ENCODE measurements around the gene THAP8. TPM values are rescaled to one million over a fixed set of nuclear protein-coding genes. Genes with fewer than 3 reads are reported as not detected.
A peak's percentile ranks its signal among the peaks of the same experiment; 100 is the strongest.

The THAP8 gene
- total and polyA plus RNA-seq, 10 of the 15 experiments (the other 5 are each of a cell fraction or from before 2014, with no cell fraction given): 0.24 to 4.4 (median 2.6) TPM

- TF ChIP-seq, protein P1, sequence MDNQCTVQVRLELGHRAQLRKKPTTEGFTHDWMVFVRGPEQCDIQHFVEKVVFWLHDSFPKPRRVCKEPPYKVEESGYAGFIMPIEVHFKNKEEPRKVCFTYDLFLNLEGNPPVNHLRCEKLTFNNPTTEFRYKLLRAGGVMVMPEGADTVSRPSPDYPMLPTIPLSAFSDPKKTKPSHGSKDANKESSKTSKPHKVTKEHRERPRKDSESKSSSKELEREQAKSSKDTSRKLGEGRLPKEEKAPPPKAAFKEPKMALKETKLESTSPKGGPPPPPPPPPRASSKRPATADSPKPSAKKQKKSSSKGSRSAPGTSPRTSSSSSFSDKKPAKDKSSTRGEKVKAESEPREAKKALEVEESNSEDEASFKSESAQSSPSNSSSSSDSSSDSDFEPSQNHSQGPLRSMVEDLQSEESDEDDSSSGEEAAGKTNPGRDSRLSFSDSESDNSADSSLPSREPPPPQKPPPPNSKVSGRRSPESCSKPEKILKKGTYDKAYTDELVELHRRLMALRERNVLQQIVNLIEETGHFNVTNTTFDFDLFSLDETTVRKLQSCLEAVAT (IDR thresholded peaks at IDR 0.05): no peak
- TF ChIP-seq ETV6 (conservative IDR thresholded peaks at IDR 0.05 in 1 of 2, IDR thresholded peaks at IDR 0.05 in 1 of 2; ENCODE audit: borderline replicate concordance in 1 of 2, low read depth in 1 of 2) (no peak), NBN (IDR thresholded peaks at IDR 0.05) (0 out of 2 replicates have a peak, but pooled peaks have one; percentile 12), JUND (IDR thresholded peaks at IDR 0.05; ENCODE audit: low read depth, low read length) (no peak), DPF2 (IDR thresholded peaks at IDR 0.05) (peak; percentile 92), CREM (IDR thresholded peaks at IDR 0.05; ENCODE audit: low read depth) (peak; percentile 84), POLR2A (IDR thresholded peaks at IDR 0.05; ENCODE audit: low read depth, low read length) (peak; percentile 90)
- TF ChIP-seq, protein P2, sequence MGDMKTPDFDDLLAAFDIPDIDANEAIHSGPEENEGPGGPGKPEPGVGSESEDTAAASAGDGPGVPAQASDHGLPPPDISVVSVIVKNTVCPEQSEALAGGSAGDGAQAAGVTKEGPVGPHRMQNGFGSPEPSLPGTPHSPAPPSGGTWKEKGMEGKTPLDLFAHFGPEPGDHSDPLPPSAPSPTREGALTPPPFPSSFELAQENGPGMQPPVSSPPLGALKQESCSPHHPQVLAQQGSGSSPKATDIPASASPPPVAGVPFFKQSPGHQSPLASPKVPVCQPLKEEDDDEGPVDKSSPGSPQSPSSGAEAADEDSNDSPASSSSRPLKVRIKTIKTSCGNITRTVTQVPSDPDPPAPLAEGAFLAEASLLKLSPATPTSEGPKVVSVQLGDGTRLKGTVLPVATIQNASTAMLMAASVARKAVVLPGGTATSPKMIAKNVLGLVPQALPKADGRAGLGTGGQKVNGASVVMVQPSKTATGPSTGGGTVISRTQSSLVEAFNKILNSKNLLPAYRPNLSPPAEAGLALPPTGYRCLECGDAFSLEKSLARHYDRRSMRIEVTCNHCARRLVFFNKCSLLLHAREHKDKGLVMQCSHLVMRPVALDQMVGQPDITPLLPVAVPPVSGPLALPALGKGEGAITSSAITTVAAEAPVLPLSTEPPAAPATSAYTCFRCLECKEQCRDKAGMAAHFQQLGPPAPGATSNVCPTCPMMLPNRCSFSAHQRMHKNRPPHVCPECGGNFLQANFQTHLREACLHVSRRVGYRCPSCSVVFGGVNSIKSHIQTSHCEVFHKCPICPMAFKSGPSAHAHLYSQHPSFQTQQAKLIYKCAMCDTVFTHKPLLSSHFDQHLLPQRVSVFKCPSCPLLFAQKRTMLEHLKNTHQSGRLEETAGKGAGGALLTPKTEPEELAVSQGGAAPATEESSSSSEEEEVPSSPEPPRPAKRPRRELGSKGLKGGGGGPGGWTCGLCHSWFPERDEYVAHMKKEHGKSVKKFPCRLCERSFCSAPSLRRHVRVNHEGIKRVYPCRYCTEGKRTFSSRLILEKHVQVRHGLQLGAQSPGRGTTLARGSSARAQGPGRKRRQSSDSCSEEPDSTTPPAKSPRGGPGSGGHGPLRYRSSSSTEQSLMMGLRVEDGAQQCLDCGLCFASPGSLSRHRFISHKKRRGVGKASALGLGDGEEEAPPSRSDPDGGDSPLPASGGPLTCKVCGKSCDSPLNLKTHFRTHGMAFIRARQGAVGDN (IDR thresholded peaks at IDR 0.05): peak; percentile 91
- TF ChIP-seq, protein P3, sequence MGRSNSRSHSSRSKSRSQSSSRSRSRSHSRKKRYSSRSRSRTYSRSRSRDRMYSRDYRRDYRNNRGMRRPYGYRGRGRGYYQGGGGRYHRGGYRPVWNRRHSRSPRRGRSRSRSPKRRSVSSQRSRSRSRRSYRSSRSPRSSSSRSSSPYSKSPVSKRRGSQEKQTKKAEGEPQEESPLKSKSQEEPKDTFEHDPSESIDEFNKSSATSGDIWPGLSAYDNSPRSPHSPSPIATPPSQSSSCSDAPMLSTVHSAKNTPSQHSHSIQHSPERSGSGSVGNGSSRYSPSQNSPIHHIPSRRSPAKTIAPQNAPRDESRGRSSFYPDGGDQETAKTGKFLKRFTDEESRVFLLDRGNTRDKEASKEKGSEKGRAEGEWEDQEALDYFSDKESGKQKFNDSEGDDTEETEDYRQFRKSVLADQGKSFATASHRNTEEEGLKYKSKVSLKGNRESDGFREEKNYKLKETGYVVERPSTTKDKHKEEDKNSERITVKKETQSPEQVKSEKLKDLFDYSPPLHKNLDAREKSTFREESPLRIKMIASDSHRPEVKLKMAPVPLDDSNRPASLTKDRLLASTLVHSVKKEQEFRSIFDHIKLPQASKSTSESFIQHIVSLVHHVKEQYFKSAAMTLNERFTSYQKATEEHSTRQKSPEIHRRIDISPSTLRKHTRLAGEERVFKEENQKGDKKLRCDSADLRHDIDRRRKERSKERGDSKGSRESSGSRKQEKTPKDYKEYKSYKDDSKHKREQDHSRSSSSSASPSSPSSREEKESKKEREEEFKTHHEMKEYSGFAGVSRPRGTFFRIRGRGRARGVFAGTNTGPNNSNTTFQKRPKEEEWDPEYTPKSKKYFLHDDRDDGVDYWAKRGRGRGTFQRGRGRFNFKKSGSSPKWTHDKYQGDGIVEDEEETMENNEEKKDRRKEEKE (IDR thresholded peaks at IDR 0.05): 0 out of 2 replicates have a peak, but pooled peaks have one; percentile 20
- TF ChIP-seq, protein P4, sequence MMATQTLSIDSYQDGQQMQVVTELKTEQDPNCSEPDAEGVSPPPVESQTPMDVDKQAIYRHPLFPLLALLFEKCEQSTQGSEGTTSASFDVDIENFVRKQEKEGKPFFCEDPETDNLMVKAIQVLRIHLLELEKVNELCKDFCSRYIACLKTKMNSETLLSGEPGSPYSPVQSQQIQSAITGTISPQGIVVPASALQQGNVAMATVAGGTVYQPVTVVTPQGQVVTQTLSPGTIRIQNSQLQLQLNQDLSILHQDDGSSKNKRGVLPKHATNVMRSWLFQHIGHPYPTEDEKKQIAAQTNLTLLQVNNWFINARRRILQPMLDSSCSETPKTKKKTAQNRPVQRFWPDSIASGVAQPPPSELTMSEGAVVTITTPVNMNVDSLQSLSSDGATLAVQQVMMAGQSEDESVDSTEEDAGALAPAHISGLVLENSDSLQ (IDR thresholded peaks at IDR 0.05): peak; percentile 94
Measured at GRCh38 chr19:35995048-35995993, 58.8 kb downstream of the THAP8 start, which contains the start of gene SDHAF1 (continued).
